Adrenal gland (tissue), 12 donors: ENCODE data around the gene LILRB5. TPM values are rescaled to one million over a fixed set of nuclear protein-coding genes. Genes with fewer than 3 reads are reported as not detected.
A peak's percentile ranks its signal among the peaks of the same experiment; 100 is the strongest.

Experiments
- DNase-seq, 7 donors: peaks; one replicate each; pipeline ENCODE4 v3.0.0-alpha.2; 2019 to 2020
- H3K27ac ChIP-seq, 5 donors: fragments of 200-600 bp; sonication (generic) in 4 of 5; 1 replicate in 3 of 5; 2 replicates in 2 of 5; pipeline versions ENCODE4 v1.5.1 to v1.8.0; 2016 to 2020; ENCODE audit warnings: mild to moderate bottlenecking in 1 of 5
- H3K27me3 ChIP-seq: fragments of 200-600 bp; 2 replicates; pipeline ENCODE4 v1.8.0; 2021
- H3K36me3 ChIP-seq, 2 donors: fragments of 200-600 bp; replicated peaks in 1 of 2; 1 replicate in 1 of 2; 2 replicates in 1 of 2; pipeline versions ENCODE4 v1.5.1 to v1.8.0; 2018 to 2022
- H3K4me1 ChIP-seq, 2 donors: fragments of 200-600 bp; replicated peaks in 1 of 2; 1 replicate in 1 of 2; 2 replicates in 1 of 2; pipeline versions ENCODE4 v1.5.1 to v1.8.0; 2018 to 2021
- H3K4me3 ChIP-seq, 4 donors: fragments of 200-600 bp; sonication (generic) in 3 of 4; one replicate each; pipeline ENCODE4 v1.5.1; 2016 to 2018
- H3K9me3 ChIP-seq, 3 donors: fragments of 200-600 bp; sonication (generic) in 1 of 3; replicated peaks in 1 of 3; 1 replicate in 2 of 3; 2 replicates in 1 of 3; pipeline versions ENCODE4 v1.5.1 to v1.8.0; 2016 to 2021
- POLR2A ChIP-seq, 2 donors: fragments of 450-650 bp; IDR thresholded peaks; one replicate each; pipeline ENCODE4 v1.6.1; 2017; ENCODE audit warnings: antibody characterized with exemption in 2 of 2, mild to moderate bottlenecking in 2 of 2, moderate library complexity in 1 of 2
- WGBS, 4 donors: extraction: QIAGEN DNeasy Blood & Tissue Kit in 2 of 4; methylation state at CpG; one replicate each; pipeline versions ENCODE4 v1.1.5 to v1.1.7; 2013 to 2017; 5-methylcytosine and 5-hydroxymethylcytosine counted together
- intact Hi-C, 2 donors: fragments of 100-400 bp; cut with DNase I; formaldehyde crosslinking; loops; one replicate each; pipeline versions ENCODE4 v1.14.1 to v1.15.0; 2022 to 2023
- polyA plus RNA-seq, 3 donors: library from polyadenylated mRNA; stranded (reverse); fragments of 200-250 nt in 2 of 3; fragments of 350-450 nt in 1 of 3; fragmentation: Illumina TruSeq in 1 of 3; extraction: RNeasy Lipid Tissue Mini Kit (QIAGEN cat#74804) in 1 of 3; gene quantifications; one replicate each; pipeline ENCODE4 v1.2.3, GENCODE V29; 2013 to 2014
- total RNA-seq, 9 donors: library from RNA; depleted of rRNA in 4 of 9; stranded (reverse); fragments of >200 nt in 4 of 9; fragments of 120-200 nt in 1 of 9; fragmentation: NEBNext Ultra II Directional in 1 of 9; extraction: Animal tissue kit (Norgen Biotek cat#: 25700) in 1 of 9; gene quantifications; one replicate each; pipeline versions ENCODE4 v1.1.0 to v1.2.4, GENCODE V29; 2013 to 2023
- TF ChIP-seq, protein P1 (sequence below), 6 experiments: fragments of 450-650 bp in 4 of 6; fragments of 200-600 bp in 2 of 6; sonication (generic) in 1 of 6; IDR thresholded peaks; 1 replicate in 5 of 6; 2 replicates in 1 of 6; pipeline versions ENCODE4 v1.5.1 to v1.8.0; 2016 to 2021; ENCODE audit warnings: antibody characterized with exemption in 6 of 6, mild to moderate bottlenecking in 2 of 6, moderate library complexity in 1 of 6
- donor health status: healthy with polysubstance abuse.
- donor health status: Bipolar disorder and iron deficiency.
- donor health status: DM: yes; HTN: yes; CAD: no.
- donor health status: DM: no; HTN: no; CAD: no.
- donor health status: DM: no; HTN: no; CAD: no.
- donor health status: DM: yes; HTN: yes; CAD: no.

The LILRB5 gene
- total and polyA plus RNA-seq, 12 donors: 4.2 to 68.6 (median 29.2) TPM

DNA sequence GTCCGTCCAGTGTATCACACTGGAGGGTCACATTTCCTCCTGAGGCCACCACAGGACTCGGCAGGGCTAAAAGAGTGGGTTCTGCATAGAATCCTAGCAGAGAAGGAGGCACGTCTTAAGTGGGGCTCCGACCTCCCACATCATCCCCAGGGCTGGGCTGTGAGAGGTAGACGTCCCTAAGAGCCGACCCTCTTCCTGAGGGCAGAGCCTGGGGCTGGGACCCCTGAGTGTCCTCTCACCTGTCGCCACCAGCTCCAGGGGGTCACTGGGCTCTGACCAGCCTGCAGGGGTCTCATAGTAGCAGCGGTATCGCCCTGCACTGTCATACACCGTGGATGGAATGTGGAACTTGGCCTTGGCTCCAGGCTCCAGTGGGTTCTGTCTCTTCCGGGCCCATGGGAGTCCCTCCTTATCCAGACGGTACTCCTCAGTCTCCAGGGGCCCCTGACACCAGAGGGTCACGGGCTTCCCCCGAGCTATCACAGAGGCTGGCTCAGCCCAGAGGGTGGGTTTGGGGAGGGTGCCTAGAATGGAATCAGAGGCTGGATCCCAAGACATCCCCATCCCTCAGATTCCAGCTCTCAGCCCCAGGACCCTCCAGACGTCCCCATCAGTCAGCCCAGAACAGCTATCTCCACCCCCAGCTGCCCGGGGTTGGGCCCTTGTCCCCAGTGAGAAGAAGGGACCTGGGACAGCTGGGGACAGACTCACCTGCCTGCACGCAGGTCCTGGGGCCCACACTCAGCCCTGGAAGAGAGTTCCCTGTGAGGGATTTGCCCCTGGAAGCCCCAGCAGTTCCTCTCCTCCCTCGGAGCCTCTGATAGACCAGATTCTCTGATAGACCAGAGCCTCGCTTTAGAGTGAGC is 590 bp downstream of the LILRB5 start:
- DNase-seq: peak in 1 of 7 donors; percentile 47
- H3K4me3 ChIP-seq: peak overlapping the region in 2 of 4 donors; percentile 6 to 30
- H3K9me3 ChIP-seq: no peaks in the 10 kb centered on the region
- peaks cover 7% of the 10 kb centered on the region in 2 donors for H3K4me1 ChIP-seq
- WGBS, 4 donors: 74 to 86% (median 83%) methylated on average over 9 to 19 of the region's 19 CpGs
- intact Hi-C loops: no loop called here
- H3K27ac ChIP-seq: peak overlapping the region in 2 of 5 donors; percentile 21 to 65
- TF ChIP-seq POLR2A (IDR thresholded peaks at IDR 0.05): no peak
- H3K27me3 ChIP-seq: no peaks in the 10 kb centered on the region
- H3K36me3 ChIP-seq: no peaks in the 10 kb centered on the region

DNA sequence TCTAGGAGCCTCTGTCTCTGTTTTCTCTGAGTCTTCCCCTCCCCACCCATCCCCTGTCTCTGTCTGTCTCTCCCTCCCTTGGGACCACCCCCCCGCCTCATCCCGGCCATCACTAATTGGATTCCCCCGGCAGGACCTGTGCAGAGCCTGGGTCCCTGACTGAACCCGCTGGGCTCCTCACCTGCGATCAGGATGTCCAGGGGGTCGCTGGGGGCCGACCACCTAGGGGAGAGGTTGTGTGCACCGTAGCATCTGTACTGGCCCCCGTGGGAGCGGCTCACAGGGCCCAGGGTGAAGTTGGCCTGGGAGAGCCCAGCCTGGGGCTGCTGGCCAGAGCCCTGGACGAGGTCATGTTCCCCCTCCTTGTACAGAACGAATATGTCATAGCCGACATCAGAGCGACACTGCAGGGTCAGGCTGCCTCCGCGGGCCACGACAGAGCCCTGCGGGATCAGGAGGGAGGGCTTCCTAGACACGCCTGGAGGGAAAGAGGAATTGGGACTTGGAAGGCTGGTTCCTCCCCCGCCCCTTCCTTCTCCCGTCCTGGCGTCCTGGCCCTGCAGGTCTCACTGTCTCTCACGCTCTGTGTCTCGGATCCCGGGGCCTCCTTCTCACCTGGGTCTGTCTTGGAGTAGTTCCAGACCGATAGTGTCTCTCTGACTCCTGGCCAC is 1.8 kb downstream of the LILRB5 start:
- no peaks in the 10 kb centered on the region for H3K9me3 ChIP-seq
- DNase-seq: peak in 3 of 7 donors; percentile 39 to 62 (median 48)
- H3K27ac ChIP-seq: no peak overlapping the region
- peaks cover 7% of the 10 kb centered on the region in 2 donors for H3K4me1 ChIP-seq
- H3K4me3 ChIP-seq: peak overlapping the region in 1 of 4 donors; percentile 12
- H3K27me3 ChIP-seq: no peaks in the 10 kb centered on the region
- TF ChIP-seq POLR2A (IDR thresholded peaks at IDR 0.05): no peak
- TF ChIP-seq, protein P1, sequence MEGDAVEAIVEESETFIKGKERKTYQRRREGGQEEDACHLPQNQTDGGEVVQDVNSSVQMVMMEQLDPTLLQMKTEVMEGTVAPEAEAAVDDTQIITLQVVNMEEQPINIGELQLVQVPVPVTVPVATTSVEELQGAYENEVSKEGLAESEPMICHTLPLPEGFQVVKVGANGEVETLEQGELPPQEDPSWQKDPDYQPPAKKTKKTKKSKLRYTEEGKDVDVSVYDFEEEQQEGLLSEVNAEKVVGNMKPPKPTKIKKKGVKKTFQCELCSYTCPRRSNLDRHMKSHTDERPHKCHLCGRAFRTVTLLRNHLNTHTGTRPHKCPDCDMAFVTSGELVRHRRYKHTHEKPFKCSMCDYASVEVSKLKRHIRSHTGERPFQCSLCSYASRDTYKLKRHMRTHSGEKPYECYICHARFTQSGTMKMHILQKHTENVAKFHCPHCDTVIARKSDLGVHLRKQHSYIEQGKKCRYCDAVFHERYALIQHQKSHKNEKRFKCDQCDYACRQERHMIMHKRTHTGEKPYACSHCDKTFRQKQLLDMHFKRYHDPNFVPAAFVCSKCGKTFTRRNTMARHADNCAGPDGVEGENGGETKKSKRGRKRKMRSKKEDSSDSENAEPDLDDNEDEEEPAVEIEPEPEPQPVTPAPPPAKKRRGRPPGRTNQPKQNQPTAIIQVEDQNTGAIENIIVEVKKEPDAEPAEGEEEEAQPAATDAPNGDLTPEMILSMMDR (IDR thresholded peaks at IDR 0.05): no peak
- intact Hi-C loops: no loop called here
- no peaks in the 10 kb centered on the region for H3K36me3 ChIP-seq
- WGBS, 4 donors: 47 to 65% (median 61%) methylated on average over 14 to 26 of the region's 26 CpGs

DNA sequence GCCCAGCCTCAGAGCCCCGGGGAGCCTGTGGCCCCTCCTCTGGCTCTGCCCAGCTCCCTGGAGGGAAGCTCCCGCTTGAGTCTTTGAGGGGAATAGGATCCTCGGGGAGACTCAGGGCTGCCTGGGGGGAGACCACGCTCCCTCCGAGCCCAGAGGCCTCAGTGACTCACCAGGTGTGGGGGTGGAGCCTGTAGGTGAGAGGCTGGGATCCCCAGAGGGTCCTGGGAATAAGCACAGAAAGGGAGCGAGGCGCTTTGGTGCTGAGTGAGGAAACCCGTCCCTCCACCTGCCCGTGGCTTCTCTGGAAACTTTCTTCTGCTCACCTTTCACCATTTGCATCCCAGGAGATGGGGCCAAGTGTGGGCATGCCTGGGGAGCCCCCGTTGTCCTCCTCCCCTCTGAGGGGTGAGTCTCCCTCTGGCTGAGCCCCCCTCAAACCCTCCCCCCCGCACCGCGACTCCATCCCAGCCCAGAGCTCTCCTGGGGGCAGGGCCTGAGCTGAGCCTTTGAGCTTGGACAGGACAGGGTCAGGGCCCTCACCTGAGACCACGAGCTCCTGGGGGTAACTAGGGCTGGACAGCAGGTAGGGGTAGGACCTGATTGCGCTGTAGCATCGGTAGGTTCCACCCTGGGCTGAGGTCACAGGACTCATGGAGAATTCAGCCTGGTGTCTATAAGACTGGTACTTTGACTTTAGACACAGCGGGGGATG is 2.7 kb downstream of the LILRB5 start:
- Histone ChIP-seq H3K9me3 (no peaks in the 10 kb centered on the region), H3K4me3 (no peak overlapping the region), H3K27ac (no peak overlapping the region), H3K27me3 (no peaks in the 10 kb centered on the region), H3K4me1 (peaks cover 7% of the 10 kb centered on the region in 2 donors), H3K36me3 (no peaks in the 10 kb centered on the region)
- DNase-seq: peak in 1 of 7 donors; percentile 18
- intact Hi-C loops: no loop called here
- WGBS, 4 donors: 70 to 78% (median 73%) methylated on average over 8 to 17 of the region's 17 CpGs
- TF ChIP-seq POLR2A (IDR thresholded peaks at IDR 0.05): no peak
- TF ChIP-seq, protein P1 (IDR thresholded peaks at IDR 0.05): no peak

DNA sequence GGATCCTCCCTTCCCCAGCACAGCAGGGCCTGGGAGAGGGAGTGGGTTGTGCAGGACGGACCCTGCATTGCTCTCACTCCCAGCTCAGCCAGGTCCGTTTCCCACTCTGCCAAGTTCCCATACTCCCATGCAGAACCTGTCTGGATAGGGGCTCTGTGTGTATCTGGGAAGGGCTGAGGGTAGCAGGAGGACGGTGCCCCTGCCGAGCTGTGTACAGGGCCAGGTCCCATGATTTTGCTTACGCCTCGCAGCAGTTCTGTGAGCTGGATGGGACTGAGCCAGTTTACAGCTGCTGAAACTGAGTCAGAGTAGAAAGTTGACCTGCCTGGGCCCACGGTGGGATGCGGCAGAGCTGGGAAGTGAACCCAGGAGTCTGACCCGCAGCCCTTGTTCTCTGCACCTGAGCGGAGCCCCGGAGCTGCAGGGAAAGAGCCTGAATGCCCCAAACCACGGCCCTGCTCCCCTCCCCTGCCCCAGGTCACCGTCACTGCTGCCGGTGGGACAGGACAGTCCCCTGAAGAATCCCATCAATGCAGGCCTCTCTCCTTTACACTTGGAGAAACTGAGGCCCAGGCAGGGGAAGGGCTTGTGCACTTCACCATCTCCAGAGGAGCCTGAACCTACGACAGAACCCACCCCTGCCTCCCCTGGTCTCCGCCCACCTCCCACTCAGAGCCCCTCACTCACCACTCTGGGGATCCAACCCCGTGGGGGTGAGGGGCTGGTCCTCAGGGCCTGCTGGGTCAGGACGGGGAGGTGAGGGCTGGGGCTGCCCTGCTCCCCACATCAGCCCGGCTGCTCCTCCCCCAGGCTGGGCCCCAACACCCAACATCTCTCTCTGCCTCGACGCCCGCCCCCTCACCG is 3.5 kb downstream of the LILRB5 start:
- Histone ChIP-seq H3K4me1 (peaks cover 7% of the 10 kb centered on the region in 2 donors), H3K27me3 (no peaks in the 10 kb centered on the region), H3K27ac (no peak overlapping the region), H3K36me3 (no peaks in the 10 kb centered on the region), H3K9me3 (no peaks in the 10 kb centered on the region), H3K4me3 (no peak overlapping the region)
- 71 to 80% (median 76%) methylated on average over 2 to 23 of the region's 23 CpGs for WGBS, 4 donors
- TF ChIP-seq, protein P1 (IDR thresholded peaks at IDR 0.05): no peak
- TF ChIP-seq POLR2A (IDR thresholded peaks at IDR 0.05): no peak
- DNase-seq: peak in 1 of 7 donors; percentile 23
- intact Hi-C loops: no loop called here
